Natural killer cell (primary cell): ENCODE measurements around the gene RBFOX2. TPM values are rescaled to one million over a fixed set of nuclear protein-coding genes. Genes with fewer than 3 reads are reported as not detected.

Experiments used
- ATAC-seq, 3 donors: fragments of 150-1000 bp in 2 of 3; fragments of 200-7000 bp in 1 of 3; cut with Tn5 transposase; 1 replicate in 1 of 3; 2 replicates in 2 of 3; pipeline ENCODE4 v1.10.0; 2021; ENCODE audit warnings: mild to moderate bottlenecking in 2 of 3, moderate library complexity in 2 of 3
- DNase-seq, 2 donors: peaks; one replicate each; pipeline versions ENCODE4 v3.0.0 to v3.0.0-alpha.2; 2013 to 2021; ENCODE audit warnings: mixed read lengths in 1 of 2
- H3K27ac ChIP-seq: one replicate; pipeline ENCODE4 v1.5.1; 2013; ENCODE audit warnings: mild to moderate bottlenecking, low read length
- H3K27me3 ChIP-seq: one replicate; pipeline ENCODE4 v1.6.1; 2013; ENCODE audit warnings: low read length; ENCODE audit not compliant: control insufficient read depth, insufficient read depth
- H3K36me3 ChIP-seq: one replicate; pipeline ENCODE4 v1.6.1; 2013; ENCODE audit warnings: low read length; ENCODE audit not compliant: control insufficient read depth, insufficient read depth
- H3K4me1 ChIP-seq: one replicate; pipeline ENCODE4 v1.6.1; 2013; ENCODE audit warnings: low read length; ENCODE audit not compliant: control insufficient read depth, insufficient read depth
- H3K4me3 ChIP-seq: one replicate; pipeline ENCODE4 v1.5.1; 2013; ENCODE audit warnings: low read length
- H3K9me3 ChIP-seq: one replicate; pipeline ENCODE4 v1.6.1; 2013; ENCODE audit warnings: low read length; ENCODE audit not compliant: control insufficient read depth, insufficient read depth
- H3K27ac Mint-ChIP-seq, 2 donors: one replicate each; pipeline ENCODE4 v1.8.0; 2022; ENCODE audit warnings: mild to moderate bottlenecking in 2 of 2, mixed read lengths in 2 of 2, moderate library complexity in 1 of 2
- H3K27me3 Mint-ChIP-seq, 2 donors: one replicate each; pipeline ENCODE4 v1.8.0; 2022; ENCODE audit warnings: low read depth in 2 of 2, mixed read lengths in 2 of 2
- H3K36me3 Mint-ChIP-seq: one replicate; pipeline ENCODE4 v1.8.0; 2022; ENCODE audit warnings: mixed read lengths
- H3K4me1 Mint-ChIP-seq, 2 donors: one replicate each; pipeline ENCODE4 v1.8.0; 2022; ENCODE audit warnings: mixed read lengths in 2 of 2
- H3K4me3 Mint-ChIP-seq: one replicate; pipeline ENCODE4 v1.8.0; 2022; ENCODE audit warnings: mild to moderate bottlenecking, moderate library complexity, mixed read lengths
- H3K9me3 Mint-ChIP-seq, 2 donors: one replicate each; pipeline ENCODE4 v1.8.0; 2022; ENCODE audit warnings: mixed read lengths in 2 of 2
- WGBS: methylation state at CpG from one replicate; pipeline ENCODE4 v1.1.7; 2013; ENCODE audit warnings: missing lambda C conversion rate; ENCODE audit not compliant: insufficient coverage; 5-methylcytosine and 5-hydroxymethylcytosine counted together
- intact Hi-C: fragments of 100-400 bp; cut with micrococcal nuclease; formaldehyde crosslinking; loops from one replicate; pipeline ENCODE4 v1.14.2; 2022
- total RNA-seq, 4 donors: library from RNA; stranded (reverse); fragments of 120-200 nt in 1 of 4; gene quantifications; one replicate each; pipeline versions ENCODE4 v1.2.3 to v1.2.4, GENCODE V29; 2013 to 2022
- TF ChIP-seq, protein P1 (sequence below): fragments of 200-600 bp; IDR thresholded peaks from one replicate; pipeline ENCODE4 v1.8.0; 2022; ENCODE audit warnings: antibody characterized with exemption

RBFOX2 gene
- total RNA-seq, 3 donors from 2014 or later (not counting 1 experiment from before 2014, with no cell fraction given) = 1.0 to 4.7 (median 3.0) TPM

DNA sequence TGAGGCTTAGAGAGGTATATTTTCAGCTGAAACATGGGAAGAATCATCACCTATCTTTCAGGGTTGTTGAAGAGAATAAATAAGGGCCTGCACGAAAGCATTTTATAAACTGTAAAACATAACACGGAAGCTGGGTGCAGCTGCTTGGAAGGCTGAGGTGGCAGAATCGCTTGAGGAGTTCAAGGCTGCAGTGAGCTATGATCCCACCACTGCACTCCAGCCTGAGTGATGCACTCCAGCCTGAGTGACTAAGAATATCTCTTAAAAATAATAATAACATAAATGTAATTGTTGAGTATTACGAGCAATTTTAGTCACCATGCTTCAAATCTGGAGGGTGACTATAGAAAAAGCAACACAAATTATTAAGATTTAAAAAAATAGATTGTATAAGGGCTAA is 16.3 kb downstream of the RBFOX2 start:
- no peaks in the 10 kb centered on the region for H3K9me3 ChIP-seq
- H3K9me3 Mint-ChIP-seq = no peaks in the 10 kb centered on the region

DNA sequence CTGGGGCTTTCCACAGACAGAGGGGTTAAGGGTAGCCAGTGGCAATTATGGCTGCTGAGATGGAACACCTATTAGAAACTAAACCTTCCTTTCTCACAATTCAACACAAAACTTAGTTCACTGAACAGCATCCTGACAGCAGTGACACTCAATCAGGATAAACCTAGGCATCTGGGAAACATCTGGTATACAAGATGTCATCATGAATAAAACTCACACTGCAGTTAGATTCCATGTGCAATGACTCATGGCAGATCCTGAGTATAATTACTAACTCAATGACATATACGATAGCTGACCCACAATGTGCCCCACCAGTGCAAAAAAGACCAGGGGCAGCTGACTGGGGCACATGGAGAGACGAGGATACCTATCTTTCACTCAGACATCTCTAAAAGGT is 17.7 kb downstream of the RBFOX2 start:
- Histone ChIP-seq H3K27ac (no peak overlapping the region), H3K27me3 (no peaks in the 10 kb centered on the region), H3K36me3 (no peaks in the 10 kb centered on the region), H3K4me3 (no peak overlapping the region), H3K9me3 (no peaks in the 10 kb centered on the region), H3K4me1 (no peaks in the 10 kb centered on the region)
- 100% methylated on average over 2 of the region's 2 CpGs for WGBS
- no peak overlapping the region for H3K4me3 Mint-ChIP-seq
- no peaks in the 10 kb centered on the region for H3K9me3 Mint-ChIP-seq
- no peak overlapping the region for H3K27ac Mint-ChIP-seq
- no peak for ATAC-seq
- no peak for DNase-seq
- no peaks in the 10 kb centered on the region for H3K36me3 Mint-ChIP-seq
- no peaks in the 10 kb centered on the region for H3K4me1 Mint-ChIP-seq
- TF ChIP-seq, protein P1, sequence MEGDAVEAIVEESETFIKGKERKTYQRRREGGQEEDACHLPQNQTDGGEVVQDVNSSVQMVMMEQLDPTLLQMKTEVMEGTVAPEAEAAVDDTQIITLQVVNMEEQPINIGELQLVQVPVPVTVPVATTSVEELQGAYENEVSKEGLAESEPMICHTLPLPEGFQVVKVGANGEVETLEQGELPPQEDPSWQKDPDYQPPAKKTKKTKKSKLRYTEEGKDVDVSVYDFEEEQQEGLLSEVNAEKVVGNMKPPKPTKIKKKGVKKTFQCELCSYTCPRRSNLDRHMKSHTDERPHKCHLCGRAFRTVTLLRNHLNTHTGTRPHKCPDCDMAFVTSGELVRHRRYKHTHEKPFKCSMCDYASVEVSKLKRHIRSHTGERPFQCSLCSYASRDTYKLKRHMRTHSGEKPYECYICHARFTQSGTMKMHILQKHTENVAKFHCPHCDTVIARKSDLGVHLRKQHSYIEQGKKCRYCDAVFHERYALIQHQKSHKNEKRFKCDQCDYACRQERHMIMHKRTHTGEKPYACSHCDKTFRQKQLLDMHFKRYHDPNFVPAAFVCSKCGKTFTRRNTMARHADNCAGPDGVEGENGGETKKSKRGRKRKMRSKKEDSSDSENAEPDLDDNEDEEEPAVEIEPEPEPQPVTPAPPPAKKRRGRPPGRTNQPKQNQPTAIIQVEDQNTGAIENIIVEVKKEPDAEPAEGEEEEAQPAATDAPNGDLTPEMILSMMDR = no peak
- peaks cover 19 to 29% of the 10 kb centered on the region in 2 donors for H3K27me3 Mint-ChIP-seq
- intact Hi-C loops = no loop called here

More for the DNA sequence above, 16.3 kb downstream of the RBFOX2 start:
- Mint-ChIP-seq H3K36me3 (no peaks in the 10 kb centered on the region), H3K4me1 (no peaks in the 10 kb centered on the region), H3K4me3 (no peak overlapping the region), H3K27me3 (peaks cover 18 to 30% of the 10 kb centered on the region in 2 donors), H3K27ac (no peak overlapping the region)
- DNase-seq (no peak), ATAC-seq (no peak)
- no peak overlapping the region for H3K4me3 ChIP-seq
- WGBS = 95% methylated on average over 3 of the region's 4 CpGs
- H3K27me3 ChIP-seq = no peaks in the 10 kb centered on the region
- H3K4me1 ChIP-seq = no peaks in the 10 kb centered on the region
- intact Hi-C loops = no loop called here
- TF ChIP-seq, protein P1 = no peak
- H3K36me3 ChIP-seq = no peaks in the 10 kb centered on the region
- H3K27ac ChIP-seq = no peak overlapping the region

DNA sequence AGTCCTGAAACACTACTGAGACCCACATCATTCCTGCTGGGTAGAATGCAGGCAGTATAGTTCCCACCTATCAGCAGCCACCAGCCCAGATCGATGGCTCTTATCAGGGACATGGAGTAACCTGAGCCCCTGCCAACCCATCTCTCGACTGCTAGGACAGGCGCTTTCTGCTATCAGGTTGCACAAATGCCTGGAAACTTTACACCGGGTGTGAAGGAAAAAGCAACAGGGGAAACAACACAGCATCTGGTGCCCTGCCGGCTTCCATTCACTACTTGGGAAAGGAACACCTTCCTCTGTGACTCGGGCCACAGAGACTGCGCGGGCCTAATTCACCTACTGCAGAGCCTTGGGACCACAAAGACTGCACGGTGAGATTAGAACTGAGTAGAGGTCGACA is 18.5 kb downstream of the RBFOX2 start:
- intact Hi-C loops = no loop called here
- Mint-ChIP-seq H3K27ac (no peak overlapping the region), H3K4me1 (no peaks in the 10 kb centered on the region), H3K27me3 (peaks cover 19 to 24% of the 10 kb centered on the region in 2 donors), H3K36me3 (no peaks in the 10 kb centered on the region), H3K4me3 (no peak overlapping the region), H3K9me3 (no peaks in the 10 kb centered on the region)
- no peak for DNase-seq
- H3K36me3 ChIP-seq = no peaks in the 10 kb centered on the region
- no peak overlapping the region for H3K4me3 ChIP-seq
- H3K9me3 ChIP-seq = no peaks in the 10 kb centered on the region
- TF ChIP-seq, protein P1 = no peak
- no peak for ATAC-seq
- no peak overlapping the region for H3K27ac ChIP-seq
- H3K27me3 ChIP-seq = no peaks in the 10 kb centered on the region
- 96% methylated on average over 10 of the region's 10 CpGs for WGBS
- H3K4me1 ChIP-seq = no peaks in the 10 kb centered on the region

DNA sequence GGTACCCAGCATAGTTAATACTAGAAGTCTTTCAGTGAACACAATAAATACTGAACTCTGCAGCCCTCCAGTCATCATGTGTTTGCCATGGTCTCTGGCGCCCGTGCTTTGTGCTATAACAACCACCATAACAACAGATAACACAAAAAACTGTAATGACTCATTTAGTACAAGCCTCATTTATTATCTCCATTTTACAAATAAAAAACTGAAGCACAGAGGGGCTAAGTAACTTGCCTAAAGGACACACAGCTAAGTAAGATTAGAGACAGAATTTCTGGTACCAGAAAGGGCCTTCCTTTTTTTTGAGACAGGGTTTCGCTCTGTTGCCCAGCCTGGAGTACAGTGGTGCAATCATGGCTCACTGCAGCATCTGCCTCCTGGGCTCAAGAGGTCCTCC is 19.5 kb downstream of the RBFOX2 start:
- Mint-ChIP-seq H3K4me1 (no peaks in the 10 kb centered on the region), H3K36me3 (no peaks in the 10 kb centered on the region), H3K27ac (no peak overlapping the region), H3K9me3 (no peaks in the 10 kb centered on the region), H3K27me3 (peaks cover 25 to 34% of the 10 kb centered on the region in 2 donors), H3K4me3 (no peak overlapping the region)
- no peaks in the 10 kb centered on the region for H3K9me3 ChIP-seq
- TF ChIP-seq, protein P1 = no peak
- H3K4me1 ChIP-seq = no peaks in the 10 kb centered on the region
- DNase-seq = no peak
- intact Hi-C loops = no loop called here
- 75% methylated on average over 3 of the region's 3 CpGs for WGBS
- no peaks in the 10 kb centered on the region for H3K27me3 ChIP-seq
- ATAC-seq = no peak
- no peak overlapping the region for H3K27ac ChIP-seq
- no peak overlapping the region for H3K4me3 ChIP-seq
- no peaks in the 10 kb centered on the region for H3K36me3 ChIP-seq
